A549 treated with DMSO at 1 μM for 4 hours (cell line): ENCODE data around the gene PSMF1. TPM values are rescaled to one million over a fixed set of nuclear protein-coding genes. Genes with fewer than 3 reads are reported as not detected.

Source experiments
- total RNA-seq: library from RNA; stranded (reverse); fragments of 200-300 nt; extraction: Qiagen RNA extraction; gene quantifications from 5 replicates; pipeline ENCODE4 v1.2.3, GENCODE V29; 2022; ENCODE audit warnings: low read depth

The PSMF1 gene
- total RNA-seq, result 196 to 223 TPM (median 216 TPM) in 5 replicates

GRCh38 chr20:1118336-1119127 lies at the start of gene PSMF1:
Gene PSMF1 (plus strand): TSS chr20:1118602. CDS start chr20:1118774, 172 bp downstream.

DNA sequence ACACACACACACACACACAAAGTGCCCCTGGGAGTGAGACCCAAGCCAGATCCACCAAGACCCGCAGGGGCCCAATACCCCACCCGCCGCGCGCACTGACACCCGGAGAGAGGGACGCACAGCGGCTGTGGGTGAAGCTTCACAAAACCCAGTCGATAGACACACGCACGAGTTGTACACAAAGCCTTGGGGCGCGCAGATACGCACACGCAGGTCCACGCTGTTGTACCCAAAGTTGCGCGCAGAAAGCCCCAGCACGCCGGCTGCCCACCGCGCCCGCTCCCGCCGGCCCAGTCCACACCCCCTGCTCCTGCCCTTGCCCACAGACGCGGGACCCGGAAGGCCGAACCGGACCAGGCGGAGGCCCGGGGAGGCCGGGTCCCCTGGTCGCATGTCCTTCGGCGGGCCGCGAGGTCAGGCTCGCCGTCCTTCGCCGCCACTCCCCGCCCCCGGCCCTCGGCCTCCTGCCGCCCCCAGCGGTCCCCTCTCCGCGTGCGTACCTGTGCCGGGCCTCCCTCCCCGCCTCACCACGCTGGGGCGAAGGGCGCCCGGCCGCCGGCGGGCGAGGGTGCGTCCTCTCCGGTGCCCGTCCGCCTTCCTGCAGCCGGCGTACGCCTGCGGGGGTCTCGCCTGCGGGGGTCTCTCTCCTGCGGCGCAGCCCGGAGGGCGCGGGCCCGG lies 66.4 kb downstream of the PSMF1 start, which contains the start of gene TMEM74B:
Gene TMEM74B, minus strand, starts transcription at position 344 of the 678 bp plus-strand sequence. CDS start 1,180 bp downstream, outside the sequence.

GRCh38 chr20:1202762-1203504 lies 84.5 kb downstream of the PSMF1 start, which contains the start of gene C20orf202:
Gene C20orf202 (plus strand): TSS chr20:1203454. CDS start chr20:1203586, 132 bp downstream.

Other genes with a start within 250 kb of the PSMF1 start
- gene ANGPT4, start 202.3 kb upstream of the PSMF1 start, total RNA-seq, result 0.02 to 0.03 TPM (median 0.02 TPM) in 3 of 5 replicates, not detected in the others
- gene RSPO4, start 116.3 kb upstream of the PSMF1 start, total RNA-seq, result not detected in 5 replicates
- 3.6 to 4.7 TPM (median 3.9 TPM) in 5 replicates for gene TMEM74B, start 66.4 kb downstream of the PSMF1 start, total RNA-seq
- gene C20orf202, start 84.9 kb downstream of the PSMF1 start, total RNA-seq, result 0.05 TPM in 1 of 5 replicates, not detected in the others
- gene RAD21L1, start 107.4 kb downstream of the PSMF1 start, total RNA-seq, result 0.05 to 0.12 TPM in 2 of 5 replicates, not detected in the others
- 3.8 to 5.6 TPM (median 4.6 TPM) in 5 replicates for gene SNPH, start 147.7 kb downstream of the PSMF1 start, total RNA-seq
- gene SDCBP2, start 210.5 kb downstream of the PSMF1 start, total RNA-seq, result 0.79 to 1.1 TPM (median 0.99 TPM) in 5 replicates